GM21390 (cell line): ENCODE data around the gene ANKRD13D.
A peak's percentile ranks its signal among the peaks of the same experiment; 100 is the strongest.

Source experiments
- ATAC-seq: cut with Tn5 transposase; IDR thresholded peaks from one replicate; pipeline ENCODE4 v1.9.1; 2021; ENCODE audit not compliant: unreplicated experiment

ANKRD13D gene

DNA sequence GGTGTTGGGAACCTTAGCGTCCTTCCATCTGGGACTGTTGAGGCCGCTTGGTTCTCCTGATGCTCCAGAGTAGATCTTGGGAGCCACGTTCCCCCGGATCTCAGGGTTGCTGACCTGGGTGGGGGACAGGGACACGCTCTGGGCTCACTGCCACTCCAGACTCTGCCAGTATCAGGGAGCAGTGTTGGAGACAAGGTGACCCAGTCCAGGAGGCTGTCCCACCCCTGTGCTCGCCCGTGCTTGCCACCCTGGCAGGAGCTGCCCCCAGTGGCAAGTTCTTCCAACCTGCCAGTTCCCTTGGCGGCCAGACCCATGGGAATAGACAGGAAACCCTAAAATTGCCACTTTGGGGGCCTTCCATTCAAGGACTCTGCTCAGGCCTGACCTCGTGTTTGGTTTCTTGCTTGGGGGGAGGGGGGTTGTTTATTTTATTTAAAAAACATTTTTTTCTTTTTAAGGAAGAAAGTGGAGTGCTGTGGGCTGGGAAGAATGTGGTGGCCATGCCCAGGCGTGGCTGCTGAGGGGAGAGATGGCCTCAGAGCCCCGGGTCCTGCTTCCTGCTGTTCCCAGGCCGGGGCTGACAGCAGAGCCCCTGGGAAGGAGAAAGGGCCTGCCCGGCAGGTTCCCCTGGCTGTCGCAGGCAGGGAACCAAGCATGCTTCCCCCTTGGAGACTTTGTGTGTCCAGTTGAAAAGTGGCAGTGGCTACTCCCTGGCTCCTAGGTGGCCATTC, 15.7 kb upstream of the ANKRD13D start:
- no peak for ATAC-seq

DNA sequence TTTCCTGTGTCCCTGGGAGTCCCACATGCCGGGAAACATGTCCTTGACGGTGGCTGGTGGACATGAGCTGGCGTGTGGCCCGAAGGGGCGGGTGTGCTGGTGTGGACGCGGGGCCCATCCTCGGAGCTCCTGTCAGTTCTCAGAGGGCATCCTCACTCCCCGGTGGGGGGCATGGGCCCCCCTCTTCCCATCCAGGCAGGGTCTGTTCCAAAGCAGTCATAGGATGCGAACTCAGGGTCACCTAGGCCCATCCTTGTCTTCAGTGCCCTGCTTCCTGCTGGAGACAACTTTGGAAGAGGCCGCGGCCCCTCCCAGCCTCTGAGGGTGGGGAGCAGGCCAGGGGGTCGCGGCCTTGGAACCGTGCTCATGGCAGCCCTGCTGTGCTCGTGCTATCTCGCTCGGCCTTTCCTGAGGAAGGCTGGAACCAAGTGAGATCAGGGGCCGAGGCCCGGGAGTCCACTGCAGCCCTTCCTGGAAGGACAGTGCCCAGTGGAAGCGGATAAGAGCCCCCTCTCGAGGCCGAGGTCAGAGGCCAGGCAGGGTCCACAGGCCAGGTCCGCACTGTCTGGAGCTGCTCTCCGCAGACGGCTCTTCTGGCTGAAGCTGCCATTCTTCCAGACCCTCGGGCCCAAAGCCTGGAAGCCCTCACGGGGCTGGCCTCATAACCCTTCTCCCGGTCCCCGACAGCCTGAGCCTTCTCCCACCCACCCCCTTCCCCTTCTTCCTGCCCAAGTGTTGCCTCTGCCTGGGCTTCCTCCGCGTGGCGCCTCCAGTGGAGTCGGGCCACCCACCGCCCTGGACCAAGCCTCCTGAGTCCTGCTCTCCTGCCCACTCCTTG, 14.1 kb upstream of the ANKRD13D start:
- no peak for ATAC-seq

DNA sequence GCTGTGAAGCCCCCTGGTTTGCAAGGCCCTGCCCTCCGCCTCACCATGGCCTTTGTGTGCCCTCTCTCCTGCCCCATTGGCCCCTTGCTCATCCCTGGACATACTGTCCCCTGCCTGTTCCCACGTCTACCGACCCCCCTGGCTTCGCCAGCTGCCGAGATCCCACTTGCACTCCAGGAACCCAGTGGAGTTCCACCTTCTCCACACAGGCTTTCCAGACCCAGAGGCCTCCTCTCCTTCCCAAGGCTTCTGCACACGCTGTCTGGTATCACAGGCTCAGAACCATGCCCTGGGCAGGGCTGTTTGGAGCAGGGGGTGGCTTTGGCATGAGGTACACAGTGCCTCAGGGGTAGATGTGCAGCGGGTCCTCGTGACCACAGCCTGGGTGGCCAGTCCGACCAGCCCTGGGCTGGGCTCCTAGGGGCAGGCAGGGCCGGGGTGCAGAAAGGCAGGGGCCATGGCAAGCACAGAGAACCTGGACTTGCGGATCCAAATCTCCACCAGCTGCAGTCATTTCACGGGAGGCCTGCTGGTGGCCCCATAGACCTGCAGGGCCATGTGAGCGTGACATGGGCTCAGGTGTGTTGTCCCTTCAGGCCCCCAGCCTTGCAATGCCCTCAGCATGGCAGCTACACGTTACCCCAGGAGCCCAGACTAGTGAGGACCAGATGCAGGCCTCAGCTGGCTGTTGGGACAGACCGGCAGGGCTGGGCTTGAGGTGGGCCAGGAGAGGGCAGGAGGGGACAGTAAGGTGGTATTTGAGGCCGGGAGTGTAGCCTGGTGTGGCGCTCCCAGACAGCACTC, 13.3 kb upstream of the ANKRD13D start:
- ATAC-seq, result no peak

DNA sequence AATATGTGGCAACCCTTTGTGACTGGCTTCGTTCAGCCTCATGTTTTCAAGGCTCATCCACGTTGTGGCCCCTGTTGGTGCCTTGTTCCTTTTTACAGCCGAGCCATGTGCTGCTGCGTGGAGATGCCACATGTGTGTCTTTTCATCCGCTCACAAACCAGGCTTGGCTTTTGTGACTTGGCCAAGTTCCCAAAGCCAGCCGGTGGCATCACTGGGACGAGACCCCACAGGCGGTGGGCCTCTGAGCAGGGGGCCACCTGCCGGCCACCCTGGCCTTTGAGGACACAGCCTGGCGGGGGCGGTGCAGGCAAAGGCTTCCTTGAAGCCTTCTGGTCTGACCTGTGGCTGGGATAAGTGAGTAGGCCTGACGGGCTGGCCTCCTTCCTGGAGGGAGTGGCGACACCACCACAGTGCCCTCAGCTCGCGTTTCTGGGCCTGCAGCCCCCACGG, 12.3 kb upstream of the ANKRD13D start:
- ATAC-seq, result peak; percentile 18

DNA sequence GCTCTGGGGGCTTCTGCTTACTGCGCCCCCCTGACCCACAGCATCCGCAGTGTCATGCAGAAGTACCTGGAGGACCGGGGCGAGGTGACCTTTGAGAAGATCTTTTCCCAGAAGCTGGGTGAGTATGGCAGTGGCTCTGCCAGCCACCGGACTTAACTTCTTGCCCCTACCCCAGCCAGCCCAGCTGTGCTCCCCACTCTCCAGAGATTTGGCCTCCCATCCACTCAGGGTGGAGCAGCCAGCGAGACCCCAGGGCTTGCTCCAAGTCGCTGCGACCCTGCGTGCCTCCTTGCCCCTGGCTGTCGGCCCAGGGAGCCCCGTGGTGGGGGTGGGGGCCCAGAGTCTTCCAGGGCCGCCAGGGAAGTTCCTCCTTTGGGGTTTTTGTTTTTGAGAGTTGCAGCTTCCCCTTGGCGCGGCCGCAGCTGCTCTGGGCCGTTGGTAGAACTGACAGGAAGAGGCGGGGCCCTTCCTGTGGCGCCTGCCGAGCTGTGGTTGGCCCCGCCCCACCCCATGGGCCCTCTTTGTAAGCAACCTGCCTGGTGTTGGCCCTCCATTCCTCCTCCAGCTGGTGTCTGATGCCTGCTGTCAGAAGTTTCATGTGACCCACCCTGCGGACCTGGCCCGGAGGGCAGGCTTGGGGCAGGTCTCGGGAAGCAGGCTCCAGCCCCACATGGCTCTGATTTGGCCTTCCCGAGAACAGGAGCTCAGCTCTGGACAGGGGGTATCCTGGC, 11.7 kb upstream of the ANKRD13D start:
- ATAC-seq, result peak; percentile 79

DNA sequence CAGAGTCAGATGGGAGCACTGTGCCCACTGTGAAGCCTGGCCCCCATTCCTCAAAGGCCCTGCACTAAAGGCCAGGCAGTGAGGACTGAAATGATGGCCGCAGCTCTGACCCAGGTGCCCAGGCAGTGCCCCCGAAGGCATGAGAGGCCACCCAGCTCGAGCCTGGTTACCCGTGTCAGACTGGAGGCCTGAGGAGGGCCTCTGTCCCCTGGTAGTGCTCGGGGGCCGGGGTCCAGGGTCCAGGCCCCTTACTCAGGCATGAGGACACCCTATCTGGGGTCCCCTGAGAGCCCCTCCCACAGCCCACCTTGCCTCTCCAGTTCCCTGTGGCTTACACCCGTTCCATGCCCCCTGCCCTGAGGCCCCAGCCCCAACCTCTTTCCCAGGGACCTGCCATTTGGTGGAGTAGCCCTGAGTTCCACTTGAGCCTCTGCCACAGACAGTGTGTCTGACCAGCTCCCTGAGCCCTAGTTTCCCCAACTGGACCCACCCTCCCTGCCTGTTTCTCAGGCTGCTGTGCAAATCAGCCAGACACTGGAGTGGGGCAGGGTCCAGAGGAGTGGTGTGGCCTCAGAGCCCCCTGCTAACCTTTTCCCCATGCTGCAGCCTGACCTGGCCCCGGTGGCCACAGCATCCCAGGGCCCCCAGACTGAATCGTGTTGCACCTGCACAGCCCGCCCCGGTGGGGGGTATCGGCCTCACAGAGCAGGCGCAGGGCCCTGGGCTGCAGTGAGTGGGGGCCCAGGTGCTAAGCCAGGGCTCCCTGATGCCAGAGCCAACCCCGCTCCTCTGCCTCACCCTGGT, 10.8 kb upstream of the ANKRD13D start:
- ATAC-seq, result no peak

DNA sequence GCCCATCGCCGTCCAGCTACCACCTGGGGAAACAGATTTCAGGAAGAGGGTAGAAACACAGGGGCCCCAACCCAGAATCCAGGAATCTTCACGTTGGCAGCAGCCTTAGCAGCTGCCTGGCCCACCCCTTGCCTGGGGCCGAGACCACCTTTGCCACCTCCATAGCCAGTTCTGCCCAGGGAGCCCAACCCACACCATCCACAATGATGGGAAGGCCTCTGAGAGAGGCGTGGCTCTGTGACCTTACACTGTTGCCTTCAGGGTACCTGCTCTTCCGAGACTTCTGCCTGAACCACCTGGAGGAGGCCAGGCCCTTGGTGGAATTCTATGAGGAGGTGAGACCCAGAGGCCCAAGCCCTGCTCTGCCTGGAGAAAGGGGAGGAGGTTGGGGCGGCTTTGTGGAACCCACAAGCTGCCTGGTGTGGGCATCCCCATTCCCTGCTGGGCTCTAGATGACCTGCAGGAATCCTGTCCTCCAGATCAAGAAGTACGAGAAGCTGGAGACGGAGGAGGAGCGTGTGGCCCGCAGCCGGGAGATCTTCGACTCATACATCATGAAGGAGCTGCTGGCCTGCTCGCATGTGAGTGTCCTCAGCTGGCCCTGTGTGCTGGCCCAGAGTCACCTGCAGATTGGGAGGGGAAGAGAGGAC, 10.0 kb upstream of the ANKRD13D start:
- ATAC-seq, result no peak

DNA sequence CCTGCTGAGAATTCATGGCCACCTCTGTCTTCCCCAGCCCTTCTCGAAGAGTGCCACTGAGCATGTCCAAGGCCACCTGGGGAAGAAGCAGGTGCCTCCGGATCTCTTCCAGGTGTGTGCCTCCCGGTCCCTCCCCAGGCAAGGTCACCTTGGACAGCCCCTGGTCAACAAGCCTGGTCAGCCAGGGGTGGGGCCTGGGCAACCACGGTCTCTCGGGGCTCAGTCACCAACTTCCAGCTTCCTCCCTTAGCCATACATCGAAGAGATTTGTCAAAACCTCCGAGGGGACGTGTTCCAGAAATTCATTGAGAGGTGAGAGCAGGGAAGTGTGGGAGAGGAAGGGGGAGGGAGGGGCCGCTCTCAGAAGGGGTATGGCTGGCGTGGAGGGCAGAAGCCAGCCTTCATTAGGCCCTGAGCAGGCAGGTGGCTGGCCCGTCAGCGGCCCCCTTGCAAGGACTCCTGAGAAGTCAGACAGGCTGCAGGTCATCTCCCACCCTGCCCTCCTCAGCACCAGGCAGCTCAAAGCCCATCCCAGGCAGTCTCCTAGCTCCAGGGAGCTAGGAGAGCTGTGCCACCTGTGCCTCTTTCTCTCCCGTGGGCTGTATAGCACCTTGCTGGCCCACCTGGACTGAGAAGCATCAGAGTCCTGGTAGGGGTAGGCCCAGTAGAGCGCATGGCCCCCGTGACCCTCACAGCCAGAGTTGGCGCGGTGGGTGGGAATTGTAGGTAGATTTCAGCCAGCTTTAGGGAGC, 9.3 kb upstream of the ANKRD13D start:
- no peak for ATAC-seq

DNA sequence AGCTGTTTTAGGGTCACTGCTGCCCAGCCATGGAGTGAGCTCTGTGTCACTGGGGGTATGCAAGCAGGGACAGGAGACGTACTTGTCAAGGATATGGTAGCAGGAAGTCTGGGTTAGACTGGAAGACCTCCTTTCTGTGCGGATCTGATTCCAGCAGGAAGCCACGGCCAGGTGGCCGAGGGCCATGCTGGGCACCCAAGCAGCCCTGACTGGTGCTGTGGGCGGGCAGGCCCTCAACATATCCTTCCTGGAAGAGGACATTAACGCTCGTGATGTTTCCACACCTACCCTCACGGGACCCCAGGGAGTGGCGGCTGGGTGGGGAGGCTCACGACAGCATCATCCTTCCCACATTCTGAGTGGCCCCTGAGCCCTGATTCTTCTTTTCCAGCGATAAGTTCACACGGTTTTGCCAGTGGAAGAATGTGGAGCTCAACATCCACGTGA, 8.7 kb upstream of the ANKRD13D start:
- no peak for ATAC-seq

DNA sequence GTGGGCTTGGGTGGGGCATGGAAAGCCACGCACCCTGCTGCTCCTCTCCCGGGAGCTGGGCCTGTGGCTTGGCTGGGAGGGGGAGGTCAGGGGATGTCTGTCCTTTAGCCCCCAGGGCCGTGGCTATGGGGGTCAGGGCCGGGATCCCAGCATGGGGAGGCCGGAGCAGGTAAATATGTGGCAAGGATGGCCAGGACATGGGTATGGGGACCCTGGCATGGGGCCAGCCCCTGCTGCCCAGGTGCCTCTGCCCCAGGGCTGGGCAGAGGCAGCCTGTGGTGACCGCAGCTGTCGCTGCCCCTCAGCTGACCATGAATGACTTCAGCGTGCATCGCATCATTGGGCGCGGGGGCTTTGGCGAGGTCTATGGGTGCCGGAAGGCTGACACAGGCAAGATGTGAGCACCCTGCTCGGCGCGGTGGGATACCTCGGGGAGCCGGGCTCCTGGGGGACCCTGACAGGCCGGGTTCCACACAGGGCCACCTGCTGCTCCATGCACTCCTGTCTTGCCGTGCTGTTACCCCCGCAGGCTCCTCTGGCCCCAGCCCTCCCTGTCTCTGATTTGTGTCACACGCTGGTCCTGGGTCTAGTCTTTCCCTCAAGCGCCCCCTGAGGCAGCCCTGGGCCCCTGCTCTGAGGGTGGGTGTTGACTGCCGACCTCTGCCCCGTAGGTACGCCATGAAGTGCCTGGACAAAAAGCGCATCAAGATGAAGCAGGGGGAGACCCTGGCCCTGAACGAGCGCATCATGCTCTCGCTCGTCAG, 8.1 kb upstream of the ANKRD13D start:
- ATAC-seq, result no peak

DNA sequence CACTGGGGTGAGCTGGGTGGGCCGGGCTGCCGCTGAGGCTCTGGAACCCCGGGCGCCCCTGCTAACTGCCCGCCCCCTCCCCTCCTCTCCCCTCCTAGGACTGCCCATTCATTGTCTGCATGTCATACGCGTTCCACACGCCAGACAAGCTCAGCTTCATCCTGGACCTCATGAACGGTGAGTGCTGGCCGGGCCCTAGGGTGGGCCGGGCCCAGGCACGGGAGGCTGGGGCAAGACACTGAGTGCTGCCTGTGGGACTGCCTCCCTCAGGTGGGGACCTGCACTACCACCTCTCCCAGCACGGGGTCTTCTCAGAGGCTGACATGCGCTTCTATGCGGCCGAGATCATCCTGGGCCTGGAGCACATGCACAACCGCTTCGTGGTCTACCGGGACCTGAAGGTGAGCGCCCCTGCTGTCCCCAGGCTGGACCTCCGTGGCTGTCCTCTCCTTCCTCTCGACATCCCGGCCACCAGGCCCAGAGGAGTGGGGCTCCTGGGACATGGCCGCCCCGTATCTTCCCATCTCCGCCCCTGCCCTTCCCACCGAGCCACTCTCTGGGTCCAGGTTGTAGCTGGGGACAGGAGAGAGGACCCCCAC, 7.5 kb upstream of the ANKRD13D start:
- no peak for ATAC-seq

DNA sequence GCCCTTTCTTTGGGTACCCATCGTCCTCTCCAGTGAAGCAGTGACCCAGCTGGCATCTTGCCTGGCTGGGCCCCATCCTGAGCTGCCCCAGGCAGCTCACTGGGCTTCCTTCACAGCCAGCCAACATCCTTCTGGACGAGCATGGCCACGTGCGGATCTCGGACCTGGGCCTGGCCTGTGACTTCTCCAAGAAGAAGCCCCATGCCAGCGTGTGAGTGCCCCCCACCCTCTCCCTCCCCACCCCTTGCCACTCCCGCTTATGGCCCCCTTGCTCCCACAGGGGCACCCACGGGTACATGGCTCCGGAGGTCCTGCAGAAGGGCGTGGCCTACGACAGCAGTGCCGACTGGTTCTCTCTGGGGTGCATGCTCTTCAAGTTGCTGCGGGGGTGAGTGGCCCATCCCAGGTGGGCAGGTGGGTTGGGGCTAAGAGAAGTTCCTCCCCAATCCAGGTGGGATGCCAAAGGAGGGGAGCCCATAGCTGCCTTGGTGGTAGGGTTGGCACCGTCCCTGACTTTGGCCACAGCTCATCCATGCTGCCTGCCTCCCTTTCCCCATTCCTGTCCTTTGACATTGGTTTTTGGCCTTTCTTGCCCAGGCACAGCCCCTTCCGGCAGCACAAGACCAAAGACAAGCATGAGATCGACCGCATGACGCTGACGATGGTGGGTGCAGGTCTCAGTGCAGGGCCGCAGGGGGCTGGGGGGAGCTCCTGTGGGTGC, 6.8 kb upstream of the ANKRD13D start:
- no peak for ATAC-seq

DNA sequence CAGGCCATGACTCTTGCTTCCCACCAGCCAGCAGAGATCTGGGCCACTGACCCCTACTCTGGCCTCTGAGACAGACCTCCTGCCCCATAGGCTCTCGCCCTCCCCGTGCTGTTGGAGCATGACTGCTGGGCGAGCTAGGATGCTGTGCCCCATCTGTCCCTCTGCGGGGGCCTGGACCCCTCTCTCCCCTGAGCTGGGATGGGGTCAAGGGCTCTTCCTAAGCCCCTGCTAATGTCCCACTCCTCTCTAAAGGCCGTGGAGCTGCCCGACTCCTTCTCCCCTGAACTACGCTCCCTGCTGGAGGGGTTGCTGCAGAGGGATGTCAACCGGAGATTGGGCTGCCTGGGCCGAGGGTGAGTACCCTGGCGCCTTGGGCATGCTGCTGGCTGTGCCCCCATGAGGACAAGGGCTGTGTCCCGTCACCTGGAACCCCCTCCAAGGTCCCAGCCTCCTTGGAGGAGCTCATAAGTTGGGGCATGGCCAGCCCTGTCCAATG, 6.2 kb upstream of the ANKRD13D start:
- ATAC-seq, result no peak

DNA sequence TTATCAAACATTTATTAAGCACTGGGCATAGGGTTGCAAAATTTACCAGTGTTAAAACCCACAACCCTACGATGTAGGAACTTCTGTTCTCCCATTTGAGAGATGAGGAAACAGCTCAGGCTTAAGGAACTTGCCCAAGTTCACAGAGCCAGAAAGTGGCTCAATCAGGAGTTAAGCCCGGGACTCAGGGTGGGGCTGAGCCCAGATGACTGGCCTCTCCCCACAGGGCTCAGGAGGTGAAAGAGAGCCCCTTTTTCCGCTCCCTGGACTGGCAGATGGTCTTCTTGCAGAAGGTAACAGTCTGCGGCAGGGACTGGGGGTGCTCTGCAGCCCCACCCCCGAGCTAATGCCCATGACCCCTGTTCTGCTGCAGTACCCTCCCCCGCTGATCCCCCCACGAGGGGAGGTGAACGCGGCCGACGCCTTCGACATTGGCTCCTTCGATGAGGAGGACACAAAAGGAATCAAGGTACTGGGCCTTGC, 5.6 kb upstream of the ANKRD13D start:
- no peak for ATAC-seq

DNA sequence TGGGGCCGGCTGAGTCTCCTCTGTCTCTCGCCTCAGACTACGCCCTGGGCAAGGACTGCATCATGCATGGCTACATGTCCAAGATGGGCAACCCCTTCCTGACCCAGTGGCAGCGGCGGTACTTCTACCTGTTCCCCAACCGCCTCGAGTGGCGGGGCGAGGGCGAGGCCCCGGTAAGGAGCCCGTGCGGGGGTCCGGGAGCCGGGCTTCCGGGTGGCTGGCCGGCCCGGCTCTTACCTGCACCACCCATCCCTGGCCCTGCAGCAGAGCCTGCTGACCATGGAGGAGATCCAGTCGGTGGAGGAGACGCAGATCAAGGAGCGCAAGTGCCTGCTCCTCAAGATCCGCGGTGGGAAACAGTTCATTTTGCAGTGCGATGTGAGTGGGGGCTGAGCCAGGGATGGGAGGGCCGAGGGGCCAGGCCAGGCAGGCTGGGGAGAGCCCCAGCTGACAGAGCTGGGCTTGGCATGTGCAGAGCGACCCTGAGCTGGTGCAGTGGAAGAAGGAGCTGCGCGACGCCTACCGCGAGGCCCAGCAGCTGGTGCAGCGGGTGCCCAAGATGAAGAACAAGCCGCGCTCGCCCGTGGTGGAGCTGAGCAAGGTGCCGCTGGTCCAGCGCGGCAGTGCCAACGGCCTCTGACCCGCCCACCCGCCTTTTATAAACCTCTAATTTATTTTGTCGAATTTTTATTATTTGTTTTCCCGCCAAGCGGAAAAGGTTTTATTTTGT, 4.1 kb upstream of the ANKRD13D start:
- ATAC-seq, result no peak
